NK-92 (cell line): ENCODE measurements around the gene PMVK.

Source experiments
- DNase-seq: peaks from one replicate; lab custom pipeline; 2025; ENCODE audit not compliant: unreplicated experiment; lab: John Stamatoyannopoulos, UW

Gene PMVK

GRCh38 chr1:154967331-154967950 lies 30.9 kb upstream of the PMVK start:
- no peak for DNase-seq

GRCh38 chr1:154966111-154966510 lies 29.6 kb upstream of the PMVK start:
- DNase-seq, result no peak

- no peak for DNase-seq
Measured at GRCh38 chr1:154964359-154964758, 27.8 kb upstream of the PMVK start.

DNA sequence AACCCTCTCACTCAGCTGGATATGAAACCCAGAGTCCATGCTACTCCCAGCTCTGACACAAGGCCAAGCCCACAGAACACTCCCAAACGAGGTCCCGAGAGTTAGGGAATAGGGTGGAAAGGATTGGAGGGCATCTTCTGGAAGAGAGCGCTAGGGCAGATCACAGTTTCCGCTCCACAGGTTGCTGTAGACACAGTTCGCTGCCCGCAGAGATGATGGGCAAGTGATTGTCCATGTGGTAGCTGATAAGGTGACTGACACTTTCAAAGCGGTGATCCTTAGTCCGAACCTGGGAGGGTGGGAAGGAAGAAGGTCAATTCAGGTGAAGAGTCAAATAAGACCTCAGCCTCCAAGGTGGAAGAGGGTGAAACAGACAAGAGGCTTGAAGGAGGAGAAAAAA lies 27.1 kb upstream of the PMVK start:
- no peak for DNase-seq

GRCh38 chr1:154962795-154963330 lies 26.3 kb upstream of the PMVK start:
- DNase-seq, result no peak

GRCh38 chr1:154962156-154962749 lies 25.7 kb upstream of the PMVK start:
- DNase-seq, result no peak

DNA sequence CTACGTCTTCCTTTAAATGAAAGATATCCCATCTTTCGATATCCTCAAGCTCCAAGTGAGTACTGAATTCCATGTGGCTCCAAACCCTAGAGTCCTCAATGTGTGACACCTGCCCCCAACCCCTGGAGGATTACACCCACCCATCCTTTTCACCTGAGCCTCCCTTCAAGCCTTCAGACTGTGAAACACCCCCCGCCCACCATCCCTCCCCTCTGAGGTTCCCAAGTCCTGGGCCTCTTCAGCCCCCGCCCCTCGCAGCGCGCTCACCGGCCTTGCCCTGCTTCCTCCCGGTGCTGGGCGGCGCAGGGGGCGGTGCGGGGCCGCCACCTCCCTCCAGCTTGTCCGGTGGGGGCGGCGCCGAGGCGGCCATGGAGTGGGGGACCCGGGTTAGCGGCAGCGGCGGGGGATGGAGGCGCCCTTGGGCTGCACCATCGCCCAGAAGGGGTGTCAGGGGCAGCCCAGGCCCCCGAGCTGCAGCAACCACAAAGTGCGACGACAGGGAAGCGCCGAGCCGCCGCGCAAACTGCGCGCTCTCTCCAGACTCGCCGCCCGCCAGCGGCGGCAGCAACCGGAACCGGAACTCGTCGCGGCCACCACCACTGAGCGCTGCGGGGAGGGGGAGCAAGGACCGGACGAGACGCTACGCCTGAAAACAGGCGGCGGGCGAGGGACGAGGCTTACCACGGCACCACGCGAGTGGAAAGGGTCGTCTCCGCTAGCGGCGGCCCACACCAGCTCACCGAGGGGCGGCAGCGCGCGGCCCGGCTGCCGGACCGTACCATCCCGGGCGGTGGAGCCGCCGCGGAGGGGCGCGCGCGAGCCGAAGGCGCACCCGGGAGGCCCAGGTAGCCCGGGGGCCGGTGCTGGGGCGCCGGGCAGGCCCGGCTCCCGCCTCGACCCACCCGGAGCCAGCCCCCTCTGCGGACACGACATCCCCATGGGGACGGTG lies 25.0 kb upstream of the PMVK start, which contains the start of gene PYGO2:
Gene PYGO2 (minus strand): TSS at position 576 of the 949 bp plus-strand sequence. CDS start 206 bp downstream, at position 370.
- no peak for DNase-seq

- no peak for DNase-seq
Measured at GRCh38 chr1:154960446-154961136, 24.1 kb upstream of the PMVK start.

- no peak for DNase-seq
Measured at GRCh38 chr1:154959426-154959780, 22.9 kb upstream of the PMVK start.

- no peak for DNase-seq
Measured at GRCh38 chr1:154958681-154959425, 22.3 kb upstream of the PMVK start.

DNA sequence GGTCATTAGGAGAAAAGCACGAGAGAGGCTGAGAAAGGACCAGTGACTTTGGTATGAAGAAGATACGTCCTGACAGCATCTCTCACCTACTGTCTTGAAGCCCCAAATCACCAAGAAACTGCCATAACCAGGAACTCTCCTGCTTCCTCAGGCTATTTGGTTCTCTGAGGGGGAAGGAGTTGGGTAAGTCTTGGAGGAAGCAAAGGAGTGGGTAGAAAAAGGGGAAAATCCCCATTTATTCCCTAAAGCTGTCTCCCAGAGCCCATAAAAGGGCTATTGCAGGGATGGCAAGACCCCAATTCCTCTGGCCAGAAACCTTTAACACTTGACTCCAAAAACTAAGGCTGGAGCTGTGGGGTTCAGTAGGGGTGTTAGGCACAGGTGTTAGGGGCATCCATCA lies 21.5 kb upstream of the PMVK start:
- no peak for DNase-seq

GRCh38 chr1:154957091-154957657 lies 20.7 kb upstream of the PMVK start:
- no peak for DNase-seq

GRCh38 chr1:154956544-154956941 lies 20.0 kb upstream of the PMVK start:
- no peak for DNase-seq

- DNase-seq, result peak; percentile 25
Measured at GRCh38 chr1:154955718-154956543, 19.4 kb upstream of the PMVK start, which contains the start of gene PBXIP1. Gene PBXIP1 (minus strand): TSS chr1:154956099. CDS start chr1:154953721, 2,378 bp downstream.

DNA sequence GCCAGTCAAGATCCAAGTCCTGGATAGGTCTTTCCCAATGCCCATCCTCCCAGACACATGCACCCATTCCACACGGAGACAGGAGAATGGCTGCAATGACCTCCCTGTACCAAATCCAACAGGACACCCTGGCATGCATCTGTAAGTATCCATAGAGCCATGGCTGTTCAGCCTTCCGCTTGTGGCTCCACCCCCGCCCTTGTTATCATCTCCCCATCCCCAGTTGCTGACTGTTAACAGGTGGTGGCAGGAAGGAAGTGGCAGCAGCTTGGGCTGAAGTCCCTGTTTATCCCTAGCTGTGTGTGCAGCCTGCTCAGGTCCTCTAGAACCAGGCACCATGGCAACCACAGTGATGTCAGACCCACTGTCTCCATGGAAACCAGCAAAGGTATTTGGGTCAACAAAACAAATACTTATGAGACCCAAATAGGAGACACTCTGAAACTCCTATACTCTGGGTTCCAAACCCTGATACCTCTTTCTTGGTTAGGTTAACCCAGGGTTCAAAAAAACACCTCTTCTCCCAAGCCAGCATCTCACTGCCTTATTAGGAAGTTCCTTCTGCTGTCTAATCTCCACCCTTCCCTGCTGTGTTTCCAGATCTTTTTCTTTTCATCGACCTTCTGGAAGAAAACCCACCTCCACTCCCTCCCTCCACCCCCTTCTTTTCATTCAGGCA lies 18.7 kb upstream of the PMVK start:
- DNase-seq, result peak; percentile 72

- DNase-seq, result no peak
Measured at GRCh38 chr1:154954541-154954940, 18.0 kb upstream of the PMVK start.

GRCh38 chr1:154953611-154954038 lies 17.1 kb upstream of the PMVK start:
- no peak for DNase-seq

DNA sequence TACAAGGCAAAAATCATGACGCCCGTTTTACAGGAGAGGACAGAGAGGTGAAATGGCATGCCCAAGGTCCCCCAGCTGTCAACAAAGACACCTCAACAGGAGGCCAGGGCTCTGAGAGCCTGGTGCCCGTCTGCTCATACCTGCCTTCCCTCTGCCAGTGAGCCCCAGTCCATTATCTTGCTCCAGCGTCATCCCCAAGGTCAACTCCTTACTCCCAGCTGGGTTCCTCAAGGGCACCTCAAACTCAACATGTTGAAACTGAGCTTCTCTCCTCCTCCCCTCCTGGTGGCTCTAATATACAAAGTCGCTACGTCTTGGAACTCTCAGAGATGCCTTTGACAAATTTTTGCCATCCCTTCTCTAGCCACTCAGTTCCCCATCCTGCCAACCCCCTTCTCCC lies 16.1 kb upstream of the PMVK start:
- no peak for DNase-seq
